Smooth muscle cell of the pulmonary artery (primary cell): ENCODE data around the gene SERPINB11. TPM values are rescaled to one million over a fixed set of nuclear protein-coding genes. Genes with fewer than 3 reads are reported as not detected.

Experiments
- total RNA-seq: library from RNA; depleted of rRNA; stranded (reverse); fragments of >200 nt; gene quantifications from 2 replicates; pipeline ENCODE4 v1.2.3, GENCODE V29; 2014

The SERPINB11 gene, protein sequence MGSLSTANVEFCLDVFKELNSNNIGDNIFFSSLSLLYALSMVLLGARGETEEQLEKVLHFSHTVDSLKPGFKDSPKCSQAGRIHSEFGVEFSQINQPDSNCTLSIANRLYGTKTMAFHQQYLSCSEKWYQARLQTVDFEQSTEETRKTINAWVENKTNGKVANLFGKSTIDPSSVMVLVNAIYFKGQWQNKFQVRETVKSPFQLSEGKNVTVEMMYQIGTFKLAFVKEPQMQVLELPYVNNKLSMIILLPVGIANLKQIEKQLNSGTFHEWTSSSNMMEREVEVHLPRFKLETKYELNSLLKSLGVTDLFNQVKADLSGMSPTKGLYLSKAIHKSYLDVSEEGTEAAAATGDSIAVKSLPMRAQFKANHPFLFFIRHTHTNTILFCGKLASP
- not detected in 2 replicates for total RNA-seq

GRCh38 chr18:63702660-63703059, at the start of gene SERPINB11:
SERPINB11 (plus strand) TSS chr18:63702960; CDS start chr18:63710194, 7,234 bp downstream.

GRCh38 chr18:63661750-63662149, 41.0 kb upstream of the SERPINB11 start, which contains the start of gene SERPINB3:
SERPINB3 (minus strand) TSS chr18:63661893; CDS start chr18:63661216, 677 bp downstream.

Other genes starting within 250 kb of the SERPINB11 start
- 0.07 TPM in 1 of 2 replicates, not detected in the other for gene SERPINB5, start 226.0 kb upstream of the SERPINB11 start, total RNA-seq
- gene SERPINB12, start 160.6 kb upstream of the SERPINB11 start, total RNA-seq, result not detected in 2 replicates
- not detected in 2 replicates for gene SERPINB13, start 115.6 kb upstream of the SERPINB11 start, total RNA-seq
- gene SERPINB4, start 58.7 kb upstream of the SERPINB11 start, total RNA-seq, result not detected in 2 replicates
- gene SERPINB3, start 41.1 kb upstream of the SERPINB11 start, total RNA-seq, result 0.07 TPM in 1 of 2 replicates, not detected in the other
- gene SERPINB7, start 72.5 kb downstream of the SERPINB11 start, total RNA-seq, result 0.07 and 0.46 TPM in 2 replicates
- gene SERPINB2, start 184.7 kb downstream of the SERPINB11 start, total RNA-seq, result 0.50 and 14.4 TPM in 2 replicates
- not detected in 2 replicates for gene SERPINB10, start 205.0 kb downstream of the SERPINB11 start, total RNA-seq
- 0.33 TPM in 1 of 2 replicates, not detected in the other for gene HMSD, start 246.3 kb downstream of the SERPINB11 start, total RNA-seq